A204.1 (cell line): Measurements from ENCODE around the gene BTG3.

ENCODE experiments used
- FAIRE-seq: peaks from 2 replicates; lab custom pipeline; 2012; peaks lifted over from hg19 to GRCh38; lab: Jason Lieb, UNC

Gene BTG3

DNA sequence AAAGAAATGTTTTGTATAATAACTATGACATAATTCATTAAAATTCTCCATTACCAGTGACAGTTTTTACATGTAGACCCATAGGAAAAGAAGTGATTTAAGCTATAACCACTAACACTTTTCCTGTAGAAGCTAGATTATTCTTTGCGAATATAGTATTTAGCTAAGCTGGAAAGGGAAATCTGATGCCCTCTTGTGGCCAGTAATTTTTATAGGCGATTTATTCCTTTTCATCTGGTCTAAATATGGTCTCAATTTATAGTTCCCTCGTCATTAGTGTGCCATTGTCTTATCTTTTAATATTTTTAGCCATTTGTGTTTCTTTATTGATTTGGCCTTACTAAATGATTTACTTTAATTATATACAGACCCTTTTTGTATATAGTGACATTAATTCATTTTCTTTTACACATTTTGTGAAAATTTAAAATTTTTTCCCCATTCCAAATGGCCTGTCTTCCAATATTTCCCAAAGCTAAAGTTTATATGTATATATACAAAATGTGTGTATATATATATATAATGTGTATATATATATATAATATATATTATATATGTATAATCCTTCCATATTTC is 26.7 kb downstream of the BTG3 start:
- peak; percentile 98 for FAIRE-seq

DNA sequence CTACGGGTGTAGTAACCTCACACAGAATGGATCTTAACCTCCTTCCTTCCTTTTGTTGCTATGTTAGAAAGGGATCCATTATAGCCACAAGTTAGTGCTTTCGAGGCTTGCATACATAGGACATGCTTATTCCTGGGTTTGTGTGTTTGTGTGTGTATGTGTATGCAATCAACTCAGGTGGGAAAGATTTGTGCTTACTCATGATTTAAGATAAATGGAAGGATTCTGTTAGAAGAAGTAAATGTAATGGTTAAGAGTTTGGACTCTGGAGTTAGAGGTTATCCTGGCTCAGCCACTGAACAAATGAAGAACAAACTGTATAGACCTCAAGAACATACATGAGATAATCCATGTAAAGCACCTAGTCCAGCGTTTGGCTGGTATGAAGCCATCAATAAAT is 28.8 kb downstream of the BTG3 start:
- no peak for FAIRE-seq

DNA sequence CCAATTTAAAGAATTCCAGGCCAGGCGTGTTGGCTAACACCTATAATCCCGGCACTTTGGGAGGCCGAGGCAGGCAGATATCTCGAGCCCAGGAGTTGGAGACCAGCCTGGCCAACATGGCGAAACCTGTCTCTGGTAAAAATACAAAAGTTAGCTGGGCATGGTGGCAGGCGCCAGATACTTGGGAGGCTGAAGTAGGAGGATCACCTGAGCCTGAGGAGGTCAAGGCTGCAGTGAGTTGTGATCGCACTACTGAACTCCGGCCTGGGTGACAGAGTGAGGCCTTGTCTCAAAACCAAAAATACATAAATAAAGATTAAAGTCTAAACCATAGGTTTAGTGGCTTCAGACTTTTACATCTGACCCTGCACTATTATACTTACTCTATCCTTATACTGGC is 32.4 kb downstream of the BTG3 start:
- FAIRE-seq: no peak

DNA sequence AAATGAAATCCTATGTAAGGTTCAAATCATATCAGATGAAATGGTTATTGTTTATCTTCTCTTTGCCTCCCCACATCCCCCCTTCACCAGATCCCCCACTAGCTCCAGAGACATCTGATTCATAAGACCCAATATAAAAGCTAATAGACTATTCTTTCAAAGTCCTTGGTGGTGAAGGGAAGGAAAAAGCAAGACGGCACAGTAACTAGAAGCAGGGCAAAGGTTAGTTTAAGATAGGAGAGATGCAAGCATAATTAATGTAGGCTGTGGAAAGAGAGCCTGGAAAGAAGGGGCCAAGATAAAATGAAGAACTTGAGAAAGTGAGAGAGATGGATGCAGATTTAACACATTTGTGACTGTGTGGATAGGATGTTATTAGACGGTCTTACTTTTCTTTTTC is 33.8 kb downstream of the BTG3 start:
- no peak for FAIRE-seq

DNA sequence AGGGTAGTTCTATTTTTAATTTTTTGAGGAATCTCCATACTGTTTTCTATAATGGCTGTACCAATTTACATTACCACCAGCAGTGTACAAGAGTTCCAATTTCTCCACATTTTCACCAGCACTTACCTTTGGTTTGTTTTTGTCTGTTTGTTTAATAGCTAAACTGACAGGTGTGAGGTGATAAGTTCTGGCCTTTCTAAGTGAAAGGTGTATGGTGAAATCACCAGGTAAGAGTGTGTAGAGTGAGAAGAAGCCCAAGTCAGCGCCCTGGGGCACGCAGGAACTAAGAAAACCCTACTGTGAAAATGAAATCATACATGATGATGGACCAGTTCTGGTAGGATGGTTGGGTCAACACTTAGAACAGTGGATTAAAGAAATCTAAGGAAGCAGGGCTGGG is 34.5 kb downstream of the BTG3 start:
- no peak for FAIRE-seq

DNA sequence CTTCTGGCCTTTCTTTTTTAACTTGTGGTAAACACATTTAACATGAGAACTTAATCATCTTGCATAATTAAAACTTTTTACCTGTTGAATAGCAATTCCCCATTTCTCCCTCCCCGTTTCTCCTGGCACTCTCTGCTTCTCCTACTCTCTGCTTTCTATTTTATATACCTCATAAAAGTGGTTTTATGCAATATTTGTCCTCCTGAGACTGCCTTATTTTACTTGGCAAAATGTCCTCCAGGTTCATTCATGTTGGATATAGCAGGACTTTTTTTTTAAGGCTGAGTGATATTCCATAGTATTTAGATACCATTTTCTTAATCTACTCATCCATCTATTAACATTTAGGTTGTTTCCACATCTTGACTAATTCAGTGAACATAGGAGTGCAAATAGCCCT is 35.0 kb downstream of the BTG3 start:
- no peak for FAIRE-seq

DNA sequence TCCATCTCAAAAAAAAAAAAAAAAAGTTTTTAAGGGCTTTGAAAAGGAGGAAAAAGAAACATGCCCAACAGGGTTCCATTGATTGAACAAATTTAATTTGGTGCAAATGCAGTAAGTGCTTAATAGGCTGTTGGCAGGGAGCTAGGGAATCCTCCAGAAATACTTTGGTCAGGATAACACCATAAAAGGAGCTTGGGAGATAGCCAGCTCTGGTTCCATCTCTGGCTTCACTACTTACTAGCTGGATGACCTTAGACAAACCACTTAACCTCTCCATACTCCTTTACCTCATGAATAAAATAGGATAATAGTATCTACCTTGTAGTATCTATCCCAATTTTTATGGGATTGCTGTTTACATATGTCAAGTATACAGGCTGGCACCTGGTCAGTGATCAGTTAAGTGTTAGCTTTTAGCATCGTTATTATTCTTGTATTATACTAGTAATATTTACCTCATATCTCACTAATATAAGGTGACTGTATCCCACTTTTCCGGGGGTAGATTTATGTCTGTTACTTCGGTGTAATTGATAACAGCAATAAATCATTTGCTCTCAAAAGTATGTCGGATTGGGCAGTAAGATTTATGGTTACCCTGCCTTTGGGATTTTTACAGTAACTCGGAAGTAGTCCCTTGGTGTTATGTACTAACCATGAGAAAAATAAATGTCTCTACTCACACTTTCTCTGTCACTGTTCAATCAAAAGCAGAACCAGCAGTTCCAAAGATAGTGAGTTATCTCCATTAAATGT is 36.4 kb downstream of the BTG3 start:
- no peak for FAIRE-seq

DNA sequence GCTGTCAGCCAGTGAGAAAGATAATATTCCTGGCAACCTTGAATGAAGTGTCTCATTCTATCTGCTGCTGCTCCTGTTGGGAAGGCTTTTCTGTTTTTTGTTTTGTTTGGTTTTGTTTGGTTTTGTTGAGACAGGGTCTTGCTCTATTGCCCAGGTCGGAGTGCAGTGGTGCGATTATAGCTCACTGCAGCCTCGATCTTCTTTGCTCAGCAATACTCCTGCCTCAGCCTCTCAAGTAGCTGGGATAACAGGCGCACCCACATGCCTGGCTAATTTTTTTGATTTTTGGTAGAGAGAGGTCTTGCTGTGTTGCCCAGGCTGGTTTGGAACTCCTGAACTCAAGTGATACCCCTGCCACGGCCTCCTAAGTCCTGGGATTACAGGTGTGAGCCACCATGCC is 37.6 kb downstream of the BTG3 start:
- no peak for FAIRE-seq

DNA sequence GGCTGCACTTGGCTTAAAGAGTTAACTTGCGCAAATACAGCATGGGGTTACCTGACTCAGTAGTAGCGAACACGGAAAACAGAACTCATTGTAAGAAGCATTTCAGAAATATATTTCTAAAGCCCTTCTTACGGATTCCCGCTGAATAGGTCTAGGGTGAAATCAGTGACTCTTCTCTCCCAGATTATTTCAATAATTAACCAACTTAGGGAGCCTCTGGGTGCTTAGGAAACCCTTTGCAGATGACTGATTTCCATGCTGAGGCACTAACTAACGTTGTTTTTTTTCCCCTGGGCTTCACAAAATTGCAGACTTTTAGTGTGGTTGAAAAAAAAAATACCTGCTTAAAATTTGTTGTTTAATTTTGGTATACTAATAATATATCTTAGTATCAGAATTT is 40.3 kb downstream of the BTG3 start:
- no peak for FAIRE-seq

DNA sequence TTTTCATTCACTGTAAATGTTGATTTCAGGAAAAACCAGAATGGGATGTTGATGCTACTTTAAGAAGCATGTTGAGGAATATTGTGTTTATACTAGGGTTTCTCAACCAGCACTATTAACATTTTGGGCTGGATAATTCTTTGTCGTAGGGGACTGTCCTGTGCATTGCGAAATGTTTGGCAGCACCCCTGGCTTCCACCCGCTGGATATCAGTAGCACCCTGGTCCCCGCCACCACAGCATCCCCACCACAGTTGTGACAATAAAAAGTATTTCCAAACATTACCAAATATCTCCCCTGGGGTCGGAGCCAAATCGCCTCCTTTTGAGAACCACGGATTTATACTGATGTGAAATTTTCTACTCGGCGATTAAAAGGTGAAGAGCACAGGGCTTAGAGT is 41.9 kb downstream of the BTG3 start:
- FAIRE-seq: no peak

DNA sequence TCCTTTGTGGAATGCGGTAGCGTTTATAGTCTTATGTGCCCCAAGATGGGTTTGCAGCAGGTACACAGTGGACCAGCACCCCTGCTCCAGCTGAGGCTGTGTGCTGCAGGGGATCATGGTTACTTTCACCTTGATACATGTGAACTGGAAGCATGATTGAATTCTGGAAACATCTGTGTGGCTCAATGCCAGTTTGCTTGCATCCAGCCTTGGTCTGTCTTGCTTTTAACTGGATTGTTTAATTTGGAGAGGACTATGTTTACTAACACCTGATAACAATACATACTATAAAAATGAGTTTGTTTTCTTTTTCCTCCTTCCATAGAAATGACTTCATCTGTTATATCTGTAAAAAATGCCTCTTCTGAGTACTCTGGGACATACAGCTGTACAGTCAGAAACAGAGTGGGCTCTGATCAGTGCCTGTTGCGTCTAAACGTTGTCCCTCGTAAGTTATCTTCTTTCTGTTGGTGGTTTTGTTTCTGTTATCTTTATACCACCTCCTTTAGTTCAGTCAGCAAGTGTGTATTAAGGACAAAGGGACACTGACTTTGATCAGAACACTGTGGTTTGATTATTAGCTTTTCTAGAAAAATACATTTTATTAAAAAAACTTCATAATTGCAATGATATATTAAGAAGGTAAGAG is 52.2 kb downstream of the BTG3 start:
- FAIRE-seq: no peak

DNA sequence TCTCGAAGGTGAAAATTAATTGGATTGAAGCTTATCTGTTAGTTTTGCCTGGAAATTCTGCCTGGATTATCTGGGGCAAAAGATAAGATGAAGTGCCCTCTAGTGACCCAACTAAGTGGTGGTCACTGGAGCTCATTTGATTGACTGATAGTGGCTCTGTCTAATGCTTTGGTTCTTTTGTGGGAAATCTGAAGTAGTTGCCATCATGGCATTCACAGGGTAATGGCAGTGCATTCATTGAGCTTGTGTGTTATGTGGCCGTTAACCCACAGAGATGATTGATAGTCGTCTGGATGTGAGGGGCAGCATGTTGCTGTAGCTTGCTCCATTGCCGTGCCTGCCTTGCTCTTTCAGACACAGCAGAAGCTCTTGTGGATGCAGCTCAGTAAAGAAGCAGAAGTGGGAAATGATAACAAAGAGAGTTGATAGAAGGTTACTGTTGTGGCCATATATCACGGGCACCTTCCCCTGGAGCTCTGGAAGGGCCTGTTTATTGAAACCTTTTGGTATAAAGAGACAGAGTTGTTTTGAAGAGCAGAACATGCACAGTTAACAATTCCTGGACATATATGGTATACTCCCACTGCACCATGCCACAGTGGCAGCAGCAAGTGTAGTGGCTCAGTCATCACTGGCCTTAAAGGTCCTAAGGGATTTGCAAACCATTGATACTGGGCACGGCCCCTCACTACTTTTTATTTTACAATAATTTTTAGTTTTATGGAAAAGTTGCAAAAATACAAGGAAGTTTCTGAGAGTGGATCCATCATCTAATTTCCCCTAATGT is 57.8 kb downstream of the BTG3 start:
- peak; percentile 60 for FAIRE-seq

DNA sequence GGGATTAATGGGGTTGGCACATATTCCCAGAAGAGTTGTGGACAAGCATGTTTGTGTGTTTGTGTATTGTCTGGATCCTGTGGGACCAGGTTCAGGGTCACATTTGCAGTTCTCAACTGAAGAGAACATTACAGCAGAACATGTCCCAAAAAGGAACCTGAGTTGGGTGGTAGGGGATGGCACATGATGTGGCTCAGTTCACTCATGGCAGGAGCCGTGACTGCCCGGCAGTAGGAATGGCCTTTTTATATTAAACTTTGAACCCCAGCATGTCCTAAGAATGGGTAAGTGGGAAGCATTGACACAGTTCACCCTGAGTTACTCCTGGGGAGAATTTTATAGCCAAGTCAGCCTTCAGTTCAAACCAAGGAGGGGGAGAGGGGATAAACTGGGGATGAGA is 58.6 kb downstream of the BTG3 start:
- no peak for FAIRE-seq

DNA sequence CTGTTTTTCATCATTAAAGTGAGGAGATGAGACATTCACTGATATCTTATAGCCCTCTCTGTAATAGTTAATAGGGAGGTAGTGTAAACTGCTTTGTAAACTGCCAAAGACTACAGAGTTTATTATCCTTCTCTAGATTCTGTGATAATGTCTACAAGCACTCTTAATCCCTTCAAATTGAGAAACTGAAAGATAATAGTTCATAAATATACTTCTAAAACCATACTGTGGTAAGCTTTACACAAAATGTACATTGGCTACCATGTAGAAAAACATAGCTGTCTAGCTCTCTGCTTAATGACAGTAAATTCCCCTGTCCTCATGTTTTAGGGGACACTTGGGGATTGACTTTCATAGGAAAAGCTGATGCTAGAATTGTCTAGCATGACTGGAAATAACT is 60.3 kb downstream of the BTG3 start:
- FAIRE-seq: no peak

DNA sequence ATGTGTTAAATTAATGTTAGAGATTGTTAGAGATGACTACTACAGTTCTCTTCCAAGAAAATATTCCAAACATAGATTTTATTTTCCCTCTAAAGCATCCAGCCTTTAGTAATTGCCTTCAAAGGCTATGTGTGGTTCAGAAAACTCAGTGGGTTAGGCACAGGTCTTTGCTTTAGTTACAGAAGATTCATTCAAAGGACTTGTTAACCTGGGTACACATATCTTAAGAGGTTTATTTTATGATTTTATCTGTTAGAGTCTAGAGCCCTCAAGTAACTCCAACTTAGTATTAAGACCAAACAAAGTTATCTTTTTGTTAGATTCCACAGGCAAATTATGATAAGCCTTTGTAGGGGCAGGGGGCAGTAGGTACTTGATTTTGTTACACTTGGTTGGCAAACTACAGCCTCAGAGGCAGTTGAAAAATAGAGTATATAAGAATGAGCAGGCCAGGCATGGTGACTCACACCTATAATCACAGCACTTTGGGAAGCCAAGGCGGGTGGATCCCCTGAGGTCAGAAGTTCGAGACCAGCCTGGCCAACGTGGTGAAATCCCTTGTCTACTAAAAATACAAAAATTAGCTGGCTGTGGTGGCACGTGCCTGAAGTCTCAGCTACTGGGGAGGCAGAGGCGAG is 61.9 kb downstream of the BTG3 start:
- no peak for FAIRE-seq

DNA sequence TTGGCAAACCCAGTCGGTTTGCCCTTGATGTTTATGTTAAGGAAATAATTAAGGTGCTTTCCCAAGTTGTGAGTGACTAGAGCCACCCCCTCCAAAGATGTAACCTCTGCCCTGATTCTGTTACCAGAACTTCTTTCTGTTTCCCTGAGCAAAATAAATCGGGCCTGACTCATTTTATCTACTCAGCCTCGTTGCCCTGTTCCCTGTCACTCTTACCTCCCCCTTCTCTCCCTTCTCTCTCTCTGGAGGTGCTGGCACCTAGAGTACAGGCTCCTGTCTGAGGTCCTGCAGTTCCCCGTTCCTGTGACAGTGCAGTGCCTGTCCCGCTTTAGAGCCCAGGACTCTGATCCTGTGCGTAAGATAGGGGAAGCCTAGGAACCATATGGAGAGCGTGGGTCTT is 64.4 kb downstream of the BTG3 start:
- no peak for FAIRE-seq

DNA sequence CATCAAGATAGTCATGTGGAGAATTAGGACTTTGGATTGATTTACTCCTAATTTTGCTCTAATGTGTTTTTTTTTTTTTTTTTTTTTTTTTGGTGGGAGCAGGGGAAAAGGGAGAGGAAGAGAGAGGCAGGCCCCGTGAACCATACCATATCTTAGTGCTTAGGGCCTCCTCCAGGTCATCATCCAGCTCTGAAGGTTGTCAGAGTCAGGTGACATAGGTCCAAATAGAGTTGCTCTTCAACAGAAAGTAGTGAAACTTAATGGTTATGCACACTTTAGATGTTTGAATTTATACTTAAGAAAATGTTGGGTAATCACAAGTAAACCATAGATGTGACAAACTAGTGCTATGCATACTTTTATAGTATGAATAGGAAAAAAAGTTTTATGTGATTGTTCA is 67.7 kb downstream of the BTG3 start:
- FAIRE-seq: no peak
